ENCODE measurements around the gene IFNGR1. TPM values are rescaled to one million over a fixed set of nuclear protein-coding genes. Genes with fewer than 3 reads are reported as not detected.

Gene IFNGR1
- total RNA-seq, 6 experiments from 2014 or later: 24.1 to 29.0 (median 26.1) TPM

DNA sequence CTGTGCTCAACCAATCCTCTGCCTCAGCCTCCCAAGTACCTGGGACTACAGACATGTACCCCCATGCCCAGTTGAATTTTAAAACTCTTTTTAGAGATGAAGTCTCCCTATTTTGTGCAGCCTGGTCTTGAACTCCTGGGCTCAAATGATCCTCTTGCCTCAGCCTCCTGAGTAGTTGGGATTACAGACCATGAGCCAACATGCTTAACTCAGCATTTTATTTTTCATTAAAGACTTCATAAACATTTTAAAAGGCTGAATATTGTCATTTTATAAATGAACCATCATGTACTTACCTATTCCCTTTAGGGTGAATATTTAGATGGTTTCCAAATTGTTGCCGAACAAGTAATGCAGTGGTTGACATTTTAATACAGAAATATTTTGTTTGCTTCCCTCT lies 16.5 kb upstream of the IFNGR1 start:
- Mint-ChIP-seq H3K27ac (no peak overlapping the region), H3K36me3 (ENCODE audit: low read depth) (0 out of 2 replicates have a peak, but pooled peaks cover 4% of the 10 kb centered on the region), H3K9me3 (no peaks in the 10 kb centered on the region), H3K27me3 (ENCODE audit: insufficient read depth) (no peaks in the 10 kb centered on the region), H3K4me1 (ENCODE audit: low read depth) (peaks cover 70% of the 10 kb centered on the region), H3K4me3 (no peak overlapping the region)
- TF ChIP-seq CTCF (IDR thresholded peaks at IDR 0.05): no peak
- no peak for DNase-seq

DNA sequence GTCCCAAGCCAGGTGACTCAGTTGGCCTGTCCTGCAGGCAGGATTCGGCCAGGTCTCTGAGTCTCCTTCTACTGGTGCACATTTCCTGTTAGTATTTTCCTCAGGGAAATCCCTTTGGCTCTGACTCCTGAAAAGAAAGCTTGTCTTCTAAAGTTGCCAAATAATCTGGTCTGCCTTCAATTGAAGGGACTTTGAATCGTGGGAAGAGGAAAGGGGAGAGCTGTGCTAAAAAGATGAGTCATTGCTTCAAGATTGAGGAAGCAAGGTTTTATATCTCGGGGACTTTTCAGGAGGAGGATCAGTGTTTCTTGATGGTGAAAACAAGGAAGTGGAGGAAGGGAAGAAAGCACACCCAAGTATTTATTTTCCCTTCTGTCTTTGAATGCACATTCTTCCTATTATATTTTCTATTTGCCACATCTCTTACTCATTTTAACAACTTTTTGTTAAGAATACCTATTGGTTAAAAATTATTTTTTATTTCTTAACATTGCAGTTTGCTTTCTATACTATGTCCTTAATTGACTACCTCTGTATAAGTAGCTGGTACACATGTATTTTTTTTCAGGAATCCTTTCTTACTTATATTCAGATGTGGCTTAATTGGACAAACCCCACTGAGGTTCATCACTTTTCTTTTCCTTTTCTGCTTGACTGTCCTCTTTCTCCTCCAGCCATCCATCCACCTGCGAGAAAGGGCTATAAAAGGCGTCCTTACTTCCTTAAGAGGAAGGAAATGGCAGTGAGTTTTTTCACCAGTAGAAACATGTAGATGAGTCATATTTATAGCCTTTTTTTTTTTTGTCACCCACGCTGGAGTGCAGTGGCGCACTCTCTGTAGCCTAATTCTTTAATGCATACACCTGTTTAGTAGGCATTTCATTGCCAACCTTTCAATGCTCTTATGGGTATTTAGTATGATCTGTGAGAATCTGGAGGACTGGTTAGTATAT lies 15.0 kb upstream of the IFNGR1 start:
- Mint-ChIP-seq H3K27me3 (ENCODE audit: insufficient read depth) (peaks cover 3% of the 10 kb centered on the region; the same call in 1 of the 2 replicates), H3K36me3 (ENCODE audit: low read depth) (0 out of 2 replicates have a peak, but pooled peaks cover 4% of the 10 kb centered on the region), H3K9me3 (no peaks in the 10 kb centered on the region), H3K27ac (peak overlapping the region; percentile 90), H3K4me1 (ENCODE audit: low read depth) (peaks cover 55% of the 10 kb centered on the region), H3K4me3 (peak overlapping the region; percentile 80)
- no peak for TF ChIP-seq CTCF (IDR thresholded peaks at IDR 0.05)
- peak; percentile 70 for DNase-seq

DNA sequence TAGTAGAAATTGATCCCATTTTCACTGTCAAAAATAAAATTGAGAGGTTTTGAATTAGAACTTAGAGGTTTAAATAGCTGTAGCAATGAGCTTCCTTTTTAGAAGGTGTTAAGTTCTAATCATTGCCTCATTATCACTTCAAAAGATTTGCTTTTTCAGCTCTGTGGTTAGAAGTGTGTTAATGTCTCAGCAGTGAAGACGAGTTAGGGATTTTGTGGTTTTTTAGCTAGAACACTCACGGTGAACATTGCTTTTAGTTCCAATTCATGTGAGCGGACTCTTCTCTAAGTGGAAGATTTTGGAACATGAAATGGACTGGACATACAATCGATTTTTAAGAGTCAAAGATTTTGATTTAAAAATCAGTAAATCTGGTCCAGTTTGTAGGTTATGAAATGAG lies 12.7 kb upstream of the IFNGR1 start:
- Mint-ChIP-seq H3K4me1 (ENCODE audit: low read depth) (peaks cover 40% of the 10 kb centered on the region), H3K27me3 (ENCODE audit: insufficient read depth) (peaks cover 8% of the 10 kb centered on the region; the same call in 1 of the 2 replicates), H3K9me3 (no peaks in the 10 kb centered on the region), H3K27ac (no peak overlapping the region), H3K36me3 (ENCODE audit: low read depth) (no peaks in the 10 kb centered on the region), H3K4me3 (no peak overlapping the region)
- TF ChIP-seq CTCF (IDR thresholded peaks at IDR 0.05): no peak
- DNase-seq: no peak

DNA sequence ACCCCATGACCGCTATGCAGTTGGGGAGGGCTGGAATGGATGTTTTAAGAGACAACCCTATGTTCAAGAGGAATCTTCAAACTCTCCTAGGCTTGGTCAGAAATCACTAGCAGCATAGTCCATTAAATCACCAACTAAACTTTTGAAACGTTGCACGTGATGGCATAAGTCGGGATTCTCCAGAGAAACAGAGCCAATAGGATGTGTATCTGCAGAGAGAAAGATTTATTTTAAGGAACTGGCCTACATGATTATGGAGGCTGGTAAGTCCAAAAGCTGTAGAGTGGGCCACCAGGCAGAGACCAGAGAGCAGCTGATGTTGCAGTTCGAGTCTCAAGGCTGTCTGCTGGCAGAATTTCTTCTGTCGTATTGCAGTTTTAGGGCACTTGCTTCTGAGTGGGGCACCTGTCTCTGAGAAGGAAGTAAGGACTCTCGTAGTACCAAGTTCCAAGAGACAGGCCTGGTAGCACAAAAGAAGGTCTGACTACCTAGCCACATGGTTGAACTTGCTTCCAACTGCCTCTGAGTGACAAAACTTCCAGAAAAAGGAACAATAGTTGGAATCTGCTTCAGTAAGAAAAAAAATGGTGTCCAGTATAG lies 11.9 kb upstream of the IFNGR1 start:
- Mint-ChIP-seq H3K4me1 (ENCODE audit: low read depth) (peaks cover 31% of the 10 kb centered on the region), H3K36me3 (ENCODE audit: low read depth) (no peaks in the 10 kb centered on the region), H3K9me3 (no peaks in the 10 kb centered on the region), H3K27me3 (ENCODE audit: insufficient read depth) (peaks cover 8% of the 10 kb centered on the region; the same call in 1 of the 2 replicates), H3K27ac (no peak overlapping the region), H3K4me3 (no peak overlapping the region)
- TF ChIP-seq CTCF (IDR thresholded peaks at IDR 0.05): no peak
- DNase-seq: no peak

GRCh38 chr6:137230547-137230946 lies 11.4 kb upstream of the IFNGR1 start:
- no peak for TF ChIP-seq CTCF (IDR thresholded peaks at IDR 0.05)
- peaks cover 26% of the 10 kb centered on the region for H3K4me1 Mint-ChIP-seq (ENCODE audit: low read depth)
- H3K27me3 Mint-ChIP-seq (ENCODE audit: insufficient read depth): peaks cover 8% of the 10 kb centered on the region; the same call in 1 of the 2 replicates
- H3K9me3 Mint-ChIP-seq: no peaks in the 10 kb centered on the region
- H3K36me3 Mint-ChIP-seq (ENCODE audit: low read depth): no peaks in the 10 kb centered on the region
- DNase-seq: no peak
- no peak overlapping the region for H3K27ac Mint-ChIP-seq
- no peak overlapping the region for H3K4me3 Mint-ChIP-seq

Measured in HFFc6 (cell line).